ENCODE data around the gene ESPN.
"Not testable (repeated sequence)": the region's sequence is repeated elsewhere in the genome, so short reads cannot be mapped to it uniquely, and the experiment has no call there.

ESPN gene

DNA sequence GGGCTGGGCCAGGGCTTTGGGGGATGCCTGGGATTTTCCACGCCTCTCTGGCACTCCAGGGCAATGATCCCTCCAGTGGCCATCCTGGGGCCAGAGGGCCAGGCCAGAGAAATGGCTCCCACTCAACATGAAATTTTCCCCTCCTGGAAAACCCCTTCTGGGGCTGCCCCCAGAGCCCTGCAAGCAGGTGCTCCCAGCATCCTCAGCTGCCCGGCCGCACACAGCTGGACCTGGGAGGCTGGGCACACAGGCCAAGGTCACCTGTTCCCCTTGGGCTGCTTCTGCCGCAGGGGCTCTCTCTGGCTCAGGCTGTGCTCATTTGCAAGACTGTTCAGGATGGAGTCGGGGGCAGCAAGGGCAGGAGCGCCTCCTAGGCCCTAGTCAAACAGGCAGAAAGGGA is 3.9 kb downstream of the ESPN start:
- DNase-seq (ENCODE audit: low read depth): not testable (repeated sequence)

DNA sequence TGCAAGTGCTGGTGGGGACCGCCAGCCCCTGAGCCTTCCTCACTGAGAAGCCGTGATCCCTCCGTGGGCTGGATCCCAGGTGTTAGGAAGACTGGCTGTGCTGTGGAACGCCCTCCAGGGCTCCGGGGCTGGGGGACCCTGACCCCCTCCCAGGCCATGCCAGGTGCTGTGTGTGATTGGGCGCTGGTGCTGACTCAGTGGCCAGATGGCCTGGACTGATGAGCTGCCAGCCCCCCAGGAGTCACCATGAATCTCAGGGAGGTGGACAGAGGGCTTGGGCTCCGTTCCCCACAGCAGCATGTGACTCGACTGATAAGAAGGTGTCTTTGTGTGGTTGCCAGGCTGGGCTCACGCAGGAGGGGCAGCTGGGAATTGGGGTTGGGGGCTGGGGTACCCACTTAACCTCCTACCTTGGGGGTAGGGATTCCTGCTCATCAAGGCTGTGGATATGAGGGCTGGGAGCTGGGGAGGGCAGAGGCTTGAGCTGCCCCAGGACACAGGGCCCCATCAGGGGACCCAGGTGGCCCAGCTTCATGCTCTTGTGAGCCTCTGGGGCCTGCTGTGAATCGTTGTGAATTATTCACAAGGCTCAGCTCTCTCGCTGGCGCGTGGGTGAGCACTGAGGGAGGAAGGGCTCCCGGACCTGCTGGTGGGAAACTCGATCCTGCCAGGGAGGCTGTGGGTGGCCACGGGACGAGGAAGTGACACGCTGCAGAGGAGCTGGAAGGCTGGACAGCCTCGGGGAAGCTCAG is 5.3 kb downstream of the ESPN start:
- DNase-seq (ENCODE audit: low read depth): not testable (repeated sequence)

DNA sequence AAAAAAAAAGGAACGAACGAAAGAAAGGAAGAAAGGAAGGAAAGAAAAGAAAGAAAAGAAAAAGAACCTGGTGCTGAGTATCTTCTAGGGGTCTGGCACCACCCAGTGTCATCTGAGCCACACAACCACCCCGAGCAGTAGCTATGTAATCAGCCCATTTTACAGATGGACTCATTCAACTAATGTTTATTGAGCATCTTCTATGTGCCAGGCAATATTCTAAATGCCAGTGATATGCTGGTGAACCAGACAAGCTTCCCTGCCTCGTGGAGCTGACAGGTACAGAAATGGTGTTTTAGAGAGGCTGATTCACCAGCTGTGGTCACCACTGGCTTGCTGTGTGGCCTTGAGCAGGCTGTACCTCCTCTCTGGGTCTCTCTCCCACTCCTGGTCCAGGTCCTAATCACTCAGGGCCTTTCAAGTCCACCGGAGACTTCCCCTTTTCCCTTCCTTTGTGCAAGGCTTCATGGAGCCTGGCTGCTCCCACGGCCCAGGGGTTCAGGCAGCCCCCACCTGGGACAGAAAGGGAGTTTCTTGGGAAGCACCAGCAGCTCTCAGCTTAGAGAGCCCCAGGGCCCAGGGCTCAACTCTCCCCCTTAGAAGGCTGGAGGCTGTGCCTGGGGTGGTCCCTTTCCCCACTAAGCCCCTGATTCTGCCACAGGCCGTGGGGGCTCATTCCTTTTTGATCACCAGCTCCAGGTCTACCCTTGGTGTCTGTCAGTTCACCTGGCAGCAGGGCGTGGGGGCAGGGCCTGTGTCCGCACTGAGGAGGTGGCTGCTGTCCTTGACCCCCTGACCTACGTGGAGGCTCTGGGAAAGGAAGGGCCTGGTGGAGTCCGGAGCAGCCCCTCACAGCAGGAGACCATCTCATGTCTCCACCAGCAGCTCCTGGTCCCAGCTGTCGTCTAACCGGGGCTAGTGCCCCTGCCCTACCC is 7.3 kb downstream of the ESPN start:
- not testable (repeated sequence) for DNase-seq (ENCODE audit: low read depth)

GRCh38 chr1:6434186-6434585 is 9.6 kb downstream of the ESPN start:
- no peak for DNase-seq (ENCODE audit: low read depth)

- DNase-seq (ENCODE audit: low read depth): no peak
Measured at GRCh38 chr1:6435129-6435528, 10.6 kb downstream of the ESPN start.

DNA sequence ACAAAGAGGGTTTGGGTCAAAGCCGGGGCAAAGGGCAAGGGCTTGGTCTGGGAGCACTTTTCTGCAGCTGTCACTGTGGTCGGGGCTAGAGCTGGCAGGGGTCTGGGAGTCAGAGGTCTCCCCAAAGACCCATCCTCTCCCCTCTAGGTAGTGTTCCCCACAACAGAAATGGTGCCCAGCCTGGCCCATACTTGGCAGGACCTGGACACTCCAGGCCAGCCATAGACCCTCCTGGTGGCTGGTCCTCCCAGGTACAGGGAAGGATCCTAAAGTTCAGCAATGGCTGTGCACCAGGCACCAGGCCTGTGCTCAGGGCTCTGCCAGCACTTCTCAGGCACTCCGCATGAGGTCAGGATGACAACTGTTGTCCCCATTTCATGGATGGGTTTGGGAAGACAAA is 11.0 kb downstream of the ESPN start:
- DNase-seq (ENCODE audit: low read depth): no peak

DNA sequence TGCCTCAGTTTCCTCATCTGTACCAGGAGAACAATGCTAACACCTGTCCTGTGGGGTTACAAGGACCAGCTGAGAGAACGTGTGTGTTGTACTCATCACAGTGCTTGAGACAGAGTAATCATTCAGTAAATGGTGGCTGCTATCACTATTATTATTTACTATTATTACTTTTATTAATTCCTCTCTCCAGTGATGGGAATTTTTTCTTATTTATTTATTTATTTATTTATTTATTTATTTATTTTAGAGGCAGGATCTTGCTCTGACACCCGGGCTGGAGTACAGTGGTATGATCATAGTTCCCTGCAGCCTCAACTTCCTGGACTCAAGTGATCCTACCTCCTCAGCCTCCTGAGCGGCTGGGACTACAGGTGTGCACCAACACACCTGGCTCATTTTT is 11.7 kb downstream of the ESPN start:
- not testable (repeated sequence) for DNase-seq (ENCODE audit: low read depth)

- not testable (repeated sequence) for DNase-seq (ENCODE audit: low read depth)
Measured at GRCh38 chr1:6437012-6437700, 12.6 kb downstream of the ESPN start.

DNA sequence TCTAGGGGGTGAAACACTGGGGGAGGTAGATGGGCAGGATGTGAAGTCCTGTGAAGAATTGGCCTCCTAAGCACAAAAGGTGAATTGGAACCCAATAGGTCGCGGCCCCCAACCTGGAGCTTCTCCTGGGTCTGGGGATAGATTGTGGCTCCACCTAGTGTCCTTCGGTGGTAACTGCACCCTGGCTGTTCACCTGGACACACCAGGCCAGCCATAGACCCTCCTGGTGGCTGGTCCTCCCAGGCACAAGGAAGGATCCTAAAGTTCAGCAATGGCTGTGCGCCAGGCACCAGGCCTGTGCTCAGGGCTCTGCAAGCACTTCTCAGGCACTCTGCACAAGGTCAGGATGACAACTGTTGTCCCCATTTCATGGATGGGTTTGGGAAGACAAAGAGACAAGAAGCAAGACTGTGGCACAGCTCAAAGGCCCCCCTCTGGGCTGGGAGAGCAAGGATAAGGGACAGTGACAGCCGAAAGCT is 13.5 kb downstream of the ESPN start:
- no peak for DNase-seq (ENCODE audit: low read depth)

GRCh38 chr1:6440198-6441126 is 15.9 kb downstream of the ESPN start:
- no peak for DNase-seq (ENCODE audit: low read depth)

DNA sequence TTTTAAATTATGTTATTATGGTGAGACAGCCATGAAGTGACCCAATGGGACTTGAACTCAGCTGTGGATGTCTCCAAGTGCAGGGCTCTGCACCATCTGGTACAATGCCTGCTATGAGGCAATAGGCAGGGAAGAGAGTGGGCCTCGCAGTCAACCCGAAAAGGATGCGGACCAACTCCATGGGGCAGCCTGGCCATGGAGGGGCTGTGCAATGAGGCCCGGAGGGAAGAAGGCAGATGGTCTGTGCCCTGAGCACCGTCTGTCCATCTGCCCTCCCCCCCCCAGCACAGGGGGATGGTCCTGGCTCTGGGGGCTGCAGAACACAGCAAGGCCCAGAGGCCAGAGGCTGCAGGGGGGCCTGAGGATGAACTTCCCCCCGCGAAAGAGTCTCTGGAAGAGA is 17.0 kb downstream of the ESPN start:
- no peak for DNase-seq (ENCODE audit: low read depth)

GRCh38 chr1:6443339-6444115 is 19.0 kb downstream of the ESPN start:
- DNase-seq (ENCODE audit: low read depth): no peak

- DNase-seq (ENCODE audit: low read depth): no peak
Measured at GRCh38 chr1:6444377-6444776, 19.8 kb downstream of the ESPN start.

GRCh38 chr1:6445062-6445763 is 20.6 kb downstream of the ESPN start:
- DNase-seq (ENCODE audit: low read depth): no peak

- DNase-seq (ENCODE audit: low read depth): not testable (repeated sequence)
Measured at GRCh38 chr1:6445929-6446328, 21.4 kb downstream of the ESPN start.

DNA sequence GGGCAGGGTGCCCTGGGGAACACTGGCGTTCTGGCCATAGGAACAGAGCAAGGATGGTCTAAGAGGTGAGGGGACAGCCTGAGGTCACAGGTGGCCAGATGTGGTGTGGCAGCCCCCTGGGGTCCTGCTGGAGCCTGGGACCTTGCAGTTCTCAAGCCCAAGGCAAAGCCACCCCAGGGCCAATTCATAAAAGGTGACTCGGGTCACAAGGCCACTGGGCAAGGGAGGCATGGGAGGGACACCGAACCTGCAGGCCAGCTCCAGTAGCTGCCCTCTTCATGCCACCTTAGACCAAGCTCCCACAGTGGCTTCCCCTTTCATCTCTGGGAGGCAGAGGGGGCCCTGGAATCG is 22.1 kb downstream of the ESPN start:
- DNase-seq (ENCODE audit: low read depth): no peak

DNA sequence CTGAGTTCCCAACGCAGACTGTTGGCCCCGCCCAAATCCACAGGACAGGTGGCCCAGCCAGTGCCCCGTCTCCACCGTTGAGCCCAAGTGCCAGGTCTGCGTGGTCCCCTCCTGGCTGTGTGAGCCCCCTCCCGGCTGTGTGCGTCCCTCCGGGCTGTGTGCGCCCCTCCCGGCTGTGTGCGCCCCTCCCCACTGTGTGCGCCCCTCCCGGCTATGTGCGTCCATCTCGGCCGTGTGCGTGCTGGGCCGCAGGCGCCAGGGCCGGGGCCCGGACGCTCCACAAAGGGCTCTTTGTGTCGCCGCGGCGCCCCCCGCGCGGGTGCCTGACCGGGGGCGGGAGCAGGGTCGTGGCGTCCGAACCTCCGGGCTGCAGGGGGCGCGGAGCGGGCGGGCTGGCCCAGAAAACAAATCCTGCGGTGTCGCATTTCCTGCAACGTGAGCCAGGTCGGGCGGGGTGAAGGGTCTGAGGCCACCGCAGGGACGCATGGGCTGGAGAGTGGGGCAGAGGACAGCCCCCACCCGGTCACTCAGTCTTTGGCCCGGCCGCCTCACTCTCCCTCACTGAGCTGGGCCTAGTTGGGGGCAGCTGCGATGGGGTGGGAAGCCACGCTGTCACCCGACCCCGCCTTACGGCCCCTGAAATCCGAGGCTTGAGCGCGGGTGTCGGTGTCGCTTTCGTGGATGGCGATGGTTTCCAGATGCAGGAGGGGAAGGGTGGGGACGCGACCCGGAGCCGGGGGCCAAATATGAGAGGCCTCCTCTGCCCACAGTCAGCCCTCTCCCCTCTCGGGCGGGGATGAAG is 22.6 kb downstream of the ESPN start:
- DNase-seq (ENCODE audit: low read depth): no peak

DNA sequence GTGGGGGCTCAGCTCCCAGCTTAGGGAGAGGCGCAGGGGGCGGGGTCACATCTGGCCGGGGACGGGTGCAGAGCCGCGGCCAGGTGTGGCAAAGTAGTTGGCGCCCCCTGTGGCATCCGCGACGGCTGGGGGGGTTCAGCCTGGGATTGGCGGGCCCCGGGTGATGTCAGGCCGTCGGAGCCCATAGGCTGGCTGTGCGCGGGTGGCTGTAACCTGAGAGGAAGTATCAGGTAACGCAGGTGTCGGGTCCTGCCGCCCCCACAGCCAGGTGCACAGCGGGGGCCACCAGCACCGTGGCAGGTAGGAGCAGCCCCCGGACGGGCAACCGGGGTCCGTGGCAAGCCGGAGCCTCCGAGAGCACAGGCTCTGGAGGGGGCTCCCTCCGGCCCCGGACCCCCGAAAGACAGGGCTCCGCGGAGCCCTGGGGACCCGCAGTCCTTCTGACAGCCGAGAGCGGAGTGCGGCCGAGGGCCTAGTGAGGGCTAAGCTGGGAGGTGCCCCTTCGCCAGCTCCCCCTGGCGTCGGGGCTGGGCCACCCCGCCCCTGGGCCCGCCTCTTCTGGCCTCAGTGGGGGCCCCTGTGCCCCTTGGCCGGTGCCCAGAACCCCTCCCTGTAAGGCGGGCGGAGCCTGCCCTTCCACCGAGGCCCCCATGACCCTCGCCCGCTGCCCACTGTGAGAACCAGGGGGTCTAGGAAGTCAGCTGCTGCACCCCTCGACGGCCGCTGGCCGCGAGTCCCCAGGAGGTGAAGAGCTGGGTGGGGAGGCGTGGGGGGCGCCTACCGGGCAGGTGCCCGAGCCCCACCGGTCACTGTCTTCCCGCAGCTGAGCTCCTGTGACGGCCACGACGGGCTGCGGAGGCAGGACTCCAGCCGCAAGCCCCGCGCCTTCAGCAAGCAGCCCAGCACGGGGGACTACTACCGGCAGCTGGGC is 23.5 kb downstream of the ESPN start:
- DNase-seq (ENCODE audit: low read depth): no peak

Measured in non-pigmented ciliary epithelial cell (primary cell).